Endothelial cell of umbilical vein (primary cell): Measurements from ENCODE around the gene CASP7. TPM values are rescaled to one million over a fixed set of nuclear protein-coding genes. Genes with fewer than 3 reads are reported as not detected.

Experiments used
- BruUV-seq: library from RNA; stranded (reverse); fragments of 400-500 nt; replicated peaks from 2 replicates; lab custom pipeline; 2021; lab: Mats Ljungman, UMichigan
- CTCF ChIA-PET: fragments of 300-600, 350-600 bp; sonication (Branson Sonifier 250); formaldehyde crosslinking; loops from one replicate; lab custom pipeline; 2021; ENCODE audit warnings: antibody characterized with exemption, inconsistent platforms; lab: Charles Lee
- POLR2A ChIA-PET: fragments of 300-600, 350-600 bp; sonication (Branson Sonifier 250); formaldehyde crosslinking; loops from one replicate; lab custom pipeline; 2021; ENCODE audit warnings: antibody characterized with exemption, inconsistent platforms; lab: Charles Lee
- DNase-seq: peaks from one replicate; pipeline ENCODE4 v3.0.0-alpha.2; 2011; ENCODE audit warnings: low read depth, low spot score
- FAIRE-seq: peaks from 2 replicates; lab custom pipeline; 2011; peaks lifted over from hg19 to GRCh38; lab: Jason Lieb, UNC
- H2AFZ ChIP-seq: 2 replicates; pipeline ENCODE4 v1.6.0; 2012; ENCODE audit warnings: low read depth, low read length, control low read depth, inconsistent platforms
- H3K27ac ChIP-seq: 2 replicates; pipeline ENCODE4 v1.5.1; 2011; ENCODE audit warnings: low read depth, mild to moderate bottlenecking, control low read depth, low read length, moderate library complexity; ENCODE audit not compliant: insufficient read depth
- H3K27me3 ChIP-seq, 2 experiments: 2 replicates each; pipeline versions ENCODE4 v1.6.0 to v1.6.1; 2011; ENCODE audit warnings: low read length in 2 of 2, mixed read lengths in 1 of 2; ENCODE audit not compliant: control insufficient read depth in 2 of 2, insufficient read depth in 2 of 2
- H3K36me3 ChIP-seq, 2 experiments: 2 replicates in 1 of 2; 3 replicates in 1 of 2; pipeline ENCODE4 v1.5.1; 2011; ENCODE audit warnings: low read length in 2 of 2, mild to moderate bottlenecking in 1 of 2, moderate library complexity in 1 of 2; ENCODE audit not compliant: control insufficient read depth in 2 of 2, insufficient read depth in 2 of 2; ENCODE audit errors: extremely low read depth in 1 of 2
- H3K4me1 ChIP-seq: 3 replicates; pipeline ENCODE4 v1.5.1; 2011; ENCODE audit warnings: mild to moderate bottlenecking, low read length; ENCODE audit not compliant: control insufficient read depth, insufficient read depth; ENCODE audit errors: extremely low read depth
- H3K4me2 ChIP-seq: 2 replicates; pipeline ENCODE4 v1.6.1; 2011; ENCODE audit warnings: low read length, control low read depth, mixed read lengths; ENCODE audit not compliant: insufficient read depth
- H3K4me3 ChIP-seq, 3 experiments: fragments of 200-600 bp in 1 of 3; sonication (generic), shearing (Covaris generic) in 1 of 3; replicated peaks in 1 of 3; 2 replicates each; pipeline ENCODE4 v1.5.1; 2011 to 2016; ENCODE audit warnings: control low read depth in 3 of 3, low read length in 3 of 3, mild to moderate bottlenecking in 2 of 3, inconsistent platforms in 1 of 3, low read depth in 1 of 3, moderate library complexity in 1 of 3; ENCODE audit not compliant: insufficient read depth in 1 of 3
- H3K79me2 ChIP-seq: 2 replicates; pipeline ENCODE4 v1.6.0; 2012; ENCODE audit warnings: low read length, inconsistent platforms; ENCODE audit not compliant: control insufficient read depth, insufficient read depth
- H3K9ac ChIP-seq: replicated peaks from 2 replicates; pipeline ENCODE3; 2011; ENCODE audit warnings: low read length, control low read depth; ENCODE audit not compliant: insufficient read depth; ENCODE audit errors: extremely low read depth
- H3K9me1 ChIP-seq: replicated peaks from 3 replicates; pipeline ENCODE4 v1.6.0; 2011; ENCODE audit warnings: mild to moderate bottlenecking, low read length; ENCODE audit not compliant: control insufficient read depth, insufficient read depth; ENCODE audit errors: extremely low read depth
- H3K9me3 ChIP-seq: replicated peaks from 2 replicates; pipeline ENCODE4 v1.5.1; 2012; ENCODE audit warnings: low read length, inconsistent platforms; ENCODE audit not compliant: control insufficient read depth, insufficient read depth
- H4K20me1 ChIP-seq: replicated peaks from 2 replicates; pipeline ENCODE3; 2011; ENCODE audit warnings: mild to moderate bottlenecking, low read length; ENCODE audit not compliant: control insufficient read depth, insufficient read depth; ENCODE audit errors: extremely low read depth
- CTCF ChIP-seq, 2 donors: IDR thresholded peaks; 1 replicate in 1 of 2; 2 replicates in 1 of 2; pipeline ENCODE4 v1.5.1; 2011; ENCODE audit warnings: low read length in 2 of 2, mild to moderate bottlenecking in 2 of 2, moderate library complexity in 2 of 2, control low read depth in 1 of 2, inconsistent platforms in 1 of 2, low read depth in 1 of 2; ENCODE audit not compliant: insufficient read depth in 1 of 2; ENCODE audit errors: extremely low read depth in 1 of 2
- EZH2 ChIP-seq: IDR thresholded peaks from 2 replicates; pipeline ENCODE4 v1.6.1; 2012; ENCODE audit warnings: borderline replicate concordance, low read depth, mild to moderate bottlenecking, moderate library complexity, low read length, inconsistent platforms; ENCODE audit not compliant: severe bottlenecking
- FOS ChIP-seq: IDR thresholded peaks from 2 replicates; pipeline ENCODE4 v1.6.1; 2011; ENCODE audit warnings: mild to moderate bottlenecking, low read length, moderate library complexity, borderline replicate concordance; ENCODE audit not compliant: insufficient read depth
- JUN ChIP-seq: IDR thresholded peaks from 2 replicates; pipeline ENCODE4 v1.6.1; 2011; ENCODE audit warnings: borderline replicate concordance, low read depth; ENCODE audit not compliant: insufficient read length, insufficient read depth
- MYC ChIP-seq: IDR thresholded peaks from one replicate; pipeline ENCODE4 v1.6.1; 2011; ENCODE audit warnings: mild to moderate bottlenecking, low read depth, low read length
- POLR2AphosphoS5 ChIP-seq: IDR thresholded peaks from 2 replicates; pipeline ENCODE4 v1.6.1; 2012; ENCODE audit warnings: low read depth, mild to moderate bottlenecking, control low read depth, low read length, moderate library complexity; ENCODE audit not compliant: insufficient read depth
- dilution Hi-C: fragments of 300-500 bp; cut with MboI; formaldehyde crosslinking; loops from one replicate; pipeline ENCODE4 v1.15.0; 2019; ENCODE audit warnings: low sequenced_read_pairs; ENCODE audit not compliant: extremely low pct_ligation_motif_present
- intact Hi-C: fragments of 100-400 bp; cut with micrococcal nuclease; formaldehyde crosslinking; loops from one replicate; pipeline ENCODE4 v1.10.0; 2022
- polyA plus RNA-seq, 4 experiments: library from polyadenylated mRNA; depleted of rRNA in 3 of 4; stranded (reverse) in 3 of 4; unstranded in 1 of 4; fragments of >200 nt; gene quantifications; 2 replicates each; pipeline versions ENCODE4 v1.2.1 to v1.2.3, GENCODE V29; 2011 to 2012; ENCODE audit warnings: missing spikeins in 1 of 4
- total RNA-seq: library from RNA; stranded (reverse); gene quantifications from 2 replicates; pipeline ENCODE4 v1.2.3, GENCODE V29; 2021
- TF ChIP-seq, protein P1 (sequence below): IDR thresholded peaks from 2 replicates; pipeline ENCODE4 v1.6.1; 2011; ENCODE audit not compliant: insufficient read depth, insufficient read length

Gene CASP7
- total and polyA plus RNA-seq, 2 donors (not counting 3 experiments of a cell fraction or from before 2014, with no cell fraction given) = 14.6 to 54.3 TPM

DNA sequence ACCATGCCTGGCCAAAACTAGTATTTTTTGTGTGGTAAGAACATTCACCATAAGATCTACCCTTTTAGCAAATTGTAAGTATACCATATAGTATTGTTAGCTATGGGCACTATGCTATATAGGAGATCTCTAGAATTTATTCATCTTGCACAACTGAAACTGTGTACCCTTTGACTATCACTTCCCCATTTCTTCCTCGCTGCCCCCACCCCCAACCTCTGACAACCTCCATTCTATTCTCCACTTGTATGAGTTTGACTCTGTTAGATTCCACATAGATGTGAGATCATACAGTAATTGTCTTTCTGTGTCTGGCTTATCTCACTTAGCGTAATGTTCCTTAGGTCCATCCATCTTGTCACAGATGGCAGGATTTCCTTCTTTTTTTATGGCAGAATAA, 3.6 kb downstream of the CASP7 start:
- TF ChIP-seq MYC (no peak), FOS (no peak), JUN (no peak), POLR2AphosphoS5 (no peak), EZH2 (no peak), CTCF (IDR thresholded peaks at IDR 0.05; ENCODE audit: extremely low read depth in 1 of 2, insufficient read depth in 1 of 2, low read depth in 1 of 2, low read length in 2 of 2) (no peak)
- TF ChIP-seq, protein P1, sequence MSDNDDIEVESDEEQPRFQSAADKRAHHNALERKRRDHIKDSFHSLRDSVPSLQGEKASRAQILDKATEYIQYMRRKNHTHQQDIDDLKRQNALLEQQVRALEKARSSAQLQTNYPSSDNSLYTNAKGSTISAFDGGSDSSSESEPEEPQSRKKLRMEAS = no peak
- Histone ChIP-seq H3K9ac (no peak overlapping the region), H3K4me3 (no peak overlapping the region), H3K79me2 (peaks cover 55% of the 10 kb centered on the region), H3K4me1 (peaks cover 11% of the 10 kb centered on the region), H3K27me3 (no peaks in the 10 kb centered on the region), H3K27ac (no peak overlapping the region), H3K4me2 (no peak overlapping the region), H3K9me1 (no peaks in the 10 kb centered on the region), H3K36me3 (no peaks in the 10 kb centered on the region), H2AFZ (no peak overlapping the region), H3K9me3 (no peaks in the 10 kb centered on the region), H4K20me1 (no peaks in the 10 kb centered on the region)
- dilution Hi-C loops (no loop called here), intact Hi-C loops (loop anchor here (5.0 kb wide), 3 partner anchors 344 to 731 kb away; partner anchors contain the start of genes CCDC186 and TCF7L2)
- FAIRE-seq (no peak), DNase-seq (no peak)
- CTCF ChIA-PET = no interaction called here
- BruUV-seq = no TSS peak
- POLR2A ChIA-PET = no interaction called here
